ENCODE results near the gene ALLC. TPM values are rescaled to one million over a fixed set of nuclear protein-coding genes. Genes with fewer than 3 reads are reported as not detected.

Gene ALLC
- total and polyA plus RNA-seq, 8 donors = not detected

GRCh38 chr2:3679180-3679579 is 21.2 kb downstream of the ALLC start:
- Histone ChIP-seq H3K27me3 (peaks cover 0 to 6% (median 0%) of the 10 kb centered on the region in 3 donors), H3K4me1 (no peaks in the 10 kb centered on the region), H3K27ac (no peak overlapping the region), H3K4me3 (no peak overlapping the region), H3K36me3 (no peaks in the 10 kb centered on the region), H3K9me3 (no peaks in the 10 kb centered on the region)
- intact Hi-C loops (cut with DNase I; ENCODE audit: low total_unique reads) = no loop called here
- no peak for DNase-seq
- TF ChIP-seq POLR2A (IDR thresholded peaks at IDR 0.05) (no peak), EP300 (IDR thresholded peaks at IDR 0.05) (no peak), POLR2AphosphoS5 (IDR thresholded peaks at IDR 0.05) (no peak)
- TF ChIP-seq, protein P1, sequence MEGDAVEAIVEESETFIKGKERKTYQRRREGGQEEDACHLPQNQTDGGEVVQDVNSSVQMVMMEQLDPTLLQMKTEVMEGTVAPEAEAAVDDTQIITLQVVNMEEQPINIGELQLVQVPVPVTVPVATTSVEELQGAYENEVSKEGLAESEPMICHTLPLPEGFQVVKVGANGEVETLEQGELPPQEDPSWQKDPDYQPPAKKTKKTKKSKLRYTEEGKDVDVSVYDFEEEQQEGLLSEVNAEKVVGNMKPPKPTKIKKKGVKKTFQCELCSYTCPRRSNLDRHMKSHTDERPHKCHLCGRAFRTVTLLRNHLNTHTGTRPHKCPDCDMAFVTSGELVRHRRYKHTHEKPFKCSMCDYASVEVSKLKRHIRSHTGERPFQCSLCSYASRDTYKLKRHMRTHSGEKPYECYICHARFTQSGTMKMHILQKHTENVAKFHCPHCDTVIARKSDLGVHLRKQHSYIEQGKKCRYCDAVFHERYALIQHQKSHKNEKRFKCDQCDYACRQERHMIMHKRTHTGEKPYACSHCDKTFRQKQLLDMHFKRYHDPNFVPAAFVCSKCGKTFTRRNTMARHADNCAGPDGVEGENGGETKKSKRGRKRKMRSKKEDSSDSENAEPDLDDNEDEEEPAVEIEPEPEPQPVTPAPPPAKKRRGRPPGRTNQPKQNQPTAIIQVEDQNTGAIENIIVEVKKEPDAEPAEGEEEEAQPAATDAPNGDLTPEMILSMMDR (IDR thresholded peaks at IDR 0.05) = no peak
- WGBS, 5 donors = 88 to 92% (median 89%) methylated on average over 2 of the region's 2 CpGs

- Histone ChIP-seq H3K9me3 (no peaks in the 10 kb centered on the region), H3K27ac (no peak overlapping the region), H3K4me1 (no peaks in the 10 kb centered on the region), H3K36me3 (no peaks in the 10 kb centered on the region), H3K27me3 (peaks cover 0 to 6% (median 0%) of the 10 kb centered on the region in 3 donors), H3K4me3 (no peak overlapping the region)
- intact Hi-C loops (cut with DNase I; ENCODE audit: low total_unique reads) = no loop called here
- WGBS, 5 donors = 86 to 89% (median 88%) methylated on average over 19 to 23 of the region's 23 CpGs
- no peak for DNase-seq
- TF ChIP-seq POLR2AphosphoS5 (IDR thresholded peaks at IDR 0.05) (no peak), POLR2A (IDR thresholded peaks at IDR 0.05) (no peak), EP300 (IDR thresholded peaks at IDR 0.05) (no peak)
- TF ChIP-seq, protein P1 (IDR thresholded peaks at IDR 0.05) = no peak
These were observed 21.8 kb downstream of the ALLC start for GRCh38 chr2:3679616-3680393.

DNA sequence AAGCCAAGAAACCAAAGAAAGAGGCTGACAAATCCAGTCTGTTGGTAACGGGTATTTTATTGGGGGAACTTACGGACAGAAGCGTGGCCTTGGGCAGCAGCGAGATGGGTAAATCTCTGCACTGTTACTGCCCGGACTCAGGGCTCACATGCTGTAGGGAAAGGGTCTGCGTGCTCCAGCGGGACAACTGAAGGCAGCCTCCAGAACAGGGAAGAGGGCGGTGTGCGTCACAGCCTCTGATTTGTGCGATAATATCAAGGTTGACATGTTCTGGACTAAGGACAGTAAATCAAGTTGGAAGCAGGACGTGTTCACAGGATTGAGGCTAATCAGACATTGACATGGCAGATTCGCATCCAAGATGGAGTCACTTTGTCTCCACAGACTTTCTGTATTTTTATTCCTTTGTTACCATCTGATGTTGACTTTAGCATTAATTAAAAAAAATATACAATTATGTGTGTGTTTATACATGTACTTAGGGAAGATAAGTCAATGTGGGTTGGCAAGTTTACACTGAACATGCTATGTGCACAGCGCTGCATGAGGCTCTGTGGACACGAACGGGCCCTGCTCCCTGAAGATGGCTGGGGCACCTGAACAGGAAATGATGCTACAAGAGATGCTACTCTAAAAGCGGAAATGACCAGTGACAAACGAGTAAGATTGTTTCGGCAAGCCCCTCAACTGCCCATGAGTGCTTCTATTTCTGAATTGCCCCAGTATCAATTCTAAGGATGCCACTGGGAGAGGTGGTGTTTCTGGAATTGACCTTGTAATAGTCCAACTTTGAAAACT is 22.7 kb downstream of the ALLC start:
- Histone ChIP-seq H3K36me3 (no peaks in the 10 kb centered on the region), H3K27ac (no peak overlapping the region), H3K4me3 (no peak overlapping the region), H3K9me3 (no peaks in the 10 kb centered on the region), H3K4me1 (no peaks in the 10 kb centered on the region), H3K27me3 (peaks cover 0 to 6% (median 0%) of the 10 kb centered on the region in 3 donors)
- no peak for DNase-seq
- WGBS, 5 donors = 84 to 90% (median 89%) methylated on average over 18 of the region's 18 CpGs
- TF ChIP-seq, protein P1 (IDR thresholded peaks at IDR 0.05) = no peak
- TF ChIP-seq POLR2AphosphoS5 (IDR thresholded peaks at IDR 0.05) (no peak), POLR2A (IDR thresholded peaks at IDR 0.05) (no peak), EP300 (IDR thresholded peaks at IDR 0.05) (no peak)
- intact Hi-C loops (cut with DNase I; ENCODE audit: low total_unique reads) = no loop called here

DNA sequence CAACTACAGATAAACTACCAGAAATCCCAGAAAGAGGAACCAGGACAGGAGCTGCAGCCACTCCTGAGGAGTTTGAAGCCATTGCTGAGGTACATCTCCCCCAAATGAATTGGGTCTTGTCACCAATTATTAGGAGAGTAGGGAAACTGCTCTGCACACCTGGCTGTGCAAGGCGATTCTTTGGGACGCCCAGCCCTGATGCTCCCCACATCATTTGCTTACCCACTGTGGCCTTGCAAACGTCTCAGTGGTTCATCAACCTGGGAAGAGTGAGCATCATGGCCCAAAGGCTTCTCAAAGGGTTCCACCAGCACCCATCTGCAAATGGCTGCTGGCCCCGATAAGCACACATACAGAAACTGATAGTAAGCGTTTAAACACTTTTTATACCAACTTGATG is 23.6 kb downstream of the ALLC start:
- Histone ChIP-seq H3K4me3 (no peak overlapping the region), H3K36me3 (no peaks in the 10 kb centered on the region), H3K4me1 (no peaks in the 10 kb centered on the region), H3K27me3 (peaks cover 0 to 6% (median 0%) of the 10 kb centered on the region in 3 donors), H3K9me3 (no peaks in the 10 kb centered on the region), H3K27ac (no peak overlapping the region)
- no peak for DNase-seq
- WGBS, 5 donors = 73 to 81% (median 80%) methylated on average over 5 of the region's 5 CpGs
- intact Hi-C loops (cut with DNase I; ENCODE audit: low total_unique reads) = no loop called here
- TF ChIP-seq POLR2A (IDR thresholded peaks at IDR 0.05) = no peak
- TF ChIP-seq, protein P1 (IDR thresholded peaks at IDR 0.05) = no peak
- no peak for TF ChIP-seq EP300 (IDR thresholded peaks at IDR 0.05)
- TF ChIP-seq POLR2AphosphoS5 (IDR thresholded peaks at IDR 0.05) = no peak
